ENCODE measurements around the gene PDCD1LG2.

GRCh38 chr9:5466766-5467165, 43.6 kb upstream of the PDCD1LG2 start:
- TF ChIP-seq CTCF (IDR thresholded peaks at IDR 0.05; ENCODE audit: poor library complexity) (no peak), EZH2phosphoT487 (IDR thresholded peaks at IDR 0.05; ENCODE audit: low read depth, severe bottlenecking, unreplicated experiment) (no peak), EZH2 (IDR thresholded peaks at IDR 0.05; ENCODE audit: borderline replicate concordance) (no peak)

Measured in hepatocyte (in vitro differentiated cells).